GM12878 (cell line): ENCODE data around the gene CD52.
"Not testable (repeated sequence)": the region's sequence is repeated elsewhere in the genome, so short reads cannot be mapped to it uniquely, and the experiment has no call there.

ENCODE experiments used
- CHD2 ChIP-seq: IDR thresholded peaks from 2 replicates; pipeline ENCODE4 v1.6.1; 2011; ENCODE audit warnings: low read depth, low read length, improper control_type of control experiment, borderline replicate concordance
- ELK1 ChIP-seq: IDR thresholded peaks from 2 replicates; pipeline ENCODE4 v1.6.1; 2012; ENCODE audit warnings: low read depth, low read length, improper control_type of control experiment
- MEF2B ChIP-seq: fragments of 450-650 bp; IDR thresholded peaks from 2 replicates; pipeline ENCODE4 v1.6.1; 2018; ENCODE audit warnings: mild to moderate bottlenecking, moderate library complexity; ENCODE audit not compliant: partially characterized antibody, poor library complexity, severe bottlenecking
- SIN3A ChIP-seq: IDR thresholded peaks from 2 replicates; pipeline ENCODE4 v1.6.1; 2012; ENCODE audit warnings: low read depth, low read length, improper control_type of control experiment
- ZNF24 ChIP-seq: fragments of 450-650 bp; IDR thresholded peaks from 2 replicates; pipeline ENCODE4 v1.6.1; 2017; ENCODE audit warnings: antibody characterized with exemption, mild to moderate bottlenecking
- TF ChIP-seq, protein P1 (sequence below), 3 experiments: IDR thresholded peaks in 2 of 3; conservative IDR thresholded peaks in 1 of 3; 2 replicates each; pipeline ENCODE4 v1.5.1; 2011; ENCODE audit warnings: low read depth in 3 of 3, low read length in 3 of 3, mild to moderate bottlenecking in 3 of 3, control low read depth in 2 of 3, moderate library complexity in 2 of 3, inconsistent platforms in 1 of 3, mixed read lengths in 1 of 3; ENCODE audit not compliant: control insufficient read depth in 2 of 3, insufficient read depth in 1 of 3; ENCODE audit errors: extremely low read depth in 1 of 3
- TF ChIP-seq, protein P2 (sequence below): fragments of 450-650 bp; IDR thresholded peaks from 2 replicates; pipeline ENCODE4 v1.6.1; 2018; ENCODE audit warnings: mild to moderate bottlenecking, low read depth, moderate library complexity; ENCODE audit not compliant: partially characterized antibody
- TF ChIP-seq, protein P3 (sequence below): IDR thresholded peaks from 2 replicates; pipeline ENCODE4 v1.6.1; 2012; ENCODE audit warnings: mild to moderate bottlenecking, low read depth, low read length

- not testable (repeated sequence) for TF ChIP-seq ZNF24, CHD2, MEF2B, ELK1, SIN3A
- TF ChIP-seq, protein P1, sequence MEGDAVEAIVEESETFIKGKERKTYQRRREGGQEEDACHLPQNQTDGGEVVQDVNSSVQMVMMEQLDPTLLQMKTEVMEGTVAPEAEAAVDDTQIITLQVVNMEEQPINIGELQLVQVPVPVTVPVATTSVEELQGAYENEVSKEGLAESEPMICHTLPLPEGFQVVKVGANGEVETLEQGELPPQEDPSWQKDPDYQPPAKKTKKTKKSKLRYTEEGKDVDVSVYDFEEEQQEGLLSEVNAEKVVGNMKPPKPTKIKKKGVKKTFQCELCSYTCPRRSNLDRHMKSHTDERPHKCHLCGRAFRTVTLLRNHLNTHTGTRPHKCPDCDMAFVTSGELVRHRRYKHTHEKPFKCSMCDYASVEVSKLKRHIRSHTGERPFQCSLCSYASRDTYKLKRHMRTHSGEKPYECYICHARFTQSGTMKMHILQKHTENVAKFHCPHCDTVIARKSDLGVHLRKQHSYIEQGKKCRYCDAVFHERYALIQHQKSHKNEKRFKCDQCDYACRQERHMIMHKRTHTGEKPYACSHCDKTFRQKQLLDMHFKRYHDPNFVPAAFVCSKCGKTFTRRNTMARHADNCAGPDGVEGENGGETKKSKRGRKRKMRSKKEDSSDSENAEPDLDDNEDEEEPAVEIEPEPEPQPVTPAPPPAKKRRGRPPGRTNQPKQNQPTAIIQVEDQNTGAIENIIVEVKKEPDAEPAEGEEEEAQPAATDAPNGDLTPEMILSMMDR (IDR thresholded peaks at IDR 0.05 in 2 of 3, conservative IDR thresholded peaks at IDR 0.05 in 1 of 3; ENCODE audit: control insufficient read depth in 2 of 3, extremely low read depth in 1 of 3, insufficient read depth in 1 of 3, low read depth in 3 of 3, low read length in 3 of 3): not testable (repeated sequence)
- TF ChIP-seq, protein P2, sequence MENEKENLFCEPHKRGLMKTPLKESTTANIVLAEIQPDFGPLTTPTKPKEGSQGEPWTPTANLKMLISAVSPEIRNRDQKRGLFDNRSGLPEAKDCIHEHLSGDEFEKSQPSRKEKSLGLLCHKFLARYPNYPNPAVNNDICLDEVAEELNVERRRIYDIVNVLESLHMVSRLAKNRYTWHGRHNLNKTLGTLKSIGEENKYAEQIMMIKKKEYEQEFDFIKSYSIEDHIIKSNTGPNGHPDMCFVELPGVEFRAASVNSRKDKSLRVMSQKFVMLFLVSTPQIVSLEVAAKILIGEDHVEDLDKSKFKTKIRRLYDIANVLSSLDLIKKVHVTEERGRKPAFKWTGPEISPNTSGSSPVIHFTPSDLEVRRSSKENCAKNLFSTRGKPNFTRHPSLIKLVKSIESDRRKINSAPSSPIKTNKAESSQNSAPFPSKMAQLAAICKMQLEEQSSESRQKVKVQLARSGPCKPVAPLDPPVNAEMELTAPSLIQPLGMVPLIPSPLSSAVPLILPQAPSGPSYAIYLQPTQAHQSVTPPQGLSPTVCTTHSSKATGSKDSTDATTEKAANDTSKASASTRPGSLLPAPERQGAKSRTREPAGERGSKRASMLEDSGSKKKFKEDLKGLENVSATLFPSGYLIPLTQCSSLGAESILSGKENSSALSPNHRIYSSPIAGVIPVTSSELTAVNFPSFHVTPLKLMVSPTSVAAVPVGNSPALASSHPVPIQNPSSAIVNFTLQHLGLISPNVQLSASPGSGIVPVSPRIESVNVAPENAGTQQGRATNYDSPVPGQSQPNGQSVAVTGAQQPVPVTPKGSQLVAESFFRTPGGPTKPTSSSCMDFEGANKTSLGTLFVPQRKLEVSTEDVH: not testable (repeated sequence)
- TF ChIP-seq, protein P3, sequence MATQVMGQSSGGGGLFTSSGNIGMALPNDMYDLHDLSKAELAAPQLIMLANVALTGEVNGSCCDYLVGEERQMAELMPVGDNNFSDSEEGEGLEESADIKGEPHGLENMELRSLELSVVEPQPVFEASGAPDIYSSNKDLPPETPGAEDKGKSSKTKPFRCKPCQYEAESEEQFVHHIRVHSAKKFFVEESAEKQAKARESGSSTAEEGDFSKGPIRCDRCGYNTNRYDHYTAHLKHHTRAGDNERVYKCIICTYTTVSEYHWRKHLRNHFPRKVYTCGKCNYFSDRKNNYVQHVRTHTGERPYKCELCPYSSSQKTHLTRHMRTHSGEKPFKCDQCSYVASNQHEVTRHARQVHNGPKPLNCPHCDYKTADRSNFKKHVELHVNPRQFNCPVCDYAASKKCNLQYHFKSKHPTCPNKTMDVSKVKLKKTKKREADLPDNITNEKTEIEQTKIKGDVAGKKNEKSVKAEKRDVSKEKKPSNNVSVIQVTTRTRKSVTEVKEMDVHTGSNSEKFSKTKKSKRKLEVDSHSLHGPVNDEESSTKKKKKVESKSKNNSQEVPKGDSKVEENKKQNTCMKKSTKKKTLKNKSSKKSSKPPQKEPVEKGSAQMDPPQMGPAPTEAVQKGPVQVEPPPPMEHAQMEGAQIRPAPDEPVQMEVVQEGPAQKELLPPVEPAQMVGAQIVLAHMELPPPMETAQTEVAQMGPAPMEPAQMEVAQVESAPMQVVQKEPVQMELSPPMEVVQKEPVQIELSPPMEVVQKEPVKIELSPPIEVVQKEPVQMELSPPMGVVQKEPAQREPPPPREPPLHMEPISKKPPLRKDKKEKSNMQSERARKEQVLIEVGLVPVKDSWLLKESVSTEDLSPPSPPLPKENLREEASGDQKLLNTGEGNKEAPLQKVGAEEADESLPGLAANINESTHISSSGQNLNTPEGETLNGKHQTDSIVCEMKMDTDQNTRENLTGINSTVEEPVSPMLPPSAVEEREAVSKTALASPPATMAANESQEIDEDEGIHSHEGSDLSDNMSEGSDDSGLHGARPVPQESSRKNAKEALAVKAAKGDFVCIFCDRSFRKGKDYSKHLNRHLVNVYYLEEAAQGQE: not testable (repeated sequence)
Observed at GRCh38 chr1:26329380-26329779, 11.6 kb downstream of the CD52 start.
